GM12874 (cell line): ENCODE results near the gene ATXN10.

ENCODE experiments used
- TF ChIP-seq, protein P1 (sequence below): IDR thresholded peaks from 2 replicates; pipeline ENCODE4 v1.5.1; 2011; ENCODE audit warnings: low read depth, mild to moderate bottlenecking, control low read depth, low read length, moderate library complexity; ENCODE audit not compliant: insufficient read depth

ATXN10 gene

DNA sequence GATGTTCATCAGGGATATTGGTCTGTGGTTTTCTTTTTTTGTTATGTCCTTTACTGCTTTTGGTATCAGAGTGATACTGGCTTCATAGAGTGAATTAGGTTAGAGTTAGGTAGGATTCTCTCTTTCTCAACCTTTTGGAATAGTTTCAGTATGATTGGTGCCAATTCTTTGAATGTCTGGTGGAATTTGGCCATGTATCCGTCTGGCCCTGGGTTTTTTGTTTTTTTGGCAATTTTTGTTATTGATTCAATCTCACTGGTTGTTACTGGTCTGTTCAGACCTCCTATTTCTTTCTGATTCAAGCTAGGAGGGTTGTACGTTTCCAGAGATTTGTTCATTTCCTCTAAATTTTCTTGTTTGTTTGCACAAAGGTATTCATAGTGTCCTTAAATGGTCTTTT lies 54.4 kb downstream of the ATXN10 start:
- TF ChIP-seq, protein P1, sequence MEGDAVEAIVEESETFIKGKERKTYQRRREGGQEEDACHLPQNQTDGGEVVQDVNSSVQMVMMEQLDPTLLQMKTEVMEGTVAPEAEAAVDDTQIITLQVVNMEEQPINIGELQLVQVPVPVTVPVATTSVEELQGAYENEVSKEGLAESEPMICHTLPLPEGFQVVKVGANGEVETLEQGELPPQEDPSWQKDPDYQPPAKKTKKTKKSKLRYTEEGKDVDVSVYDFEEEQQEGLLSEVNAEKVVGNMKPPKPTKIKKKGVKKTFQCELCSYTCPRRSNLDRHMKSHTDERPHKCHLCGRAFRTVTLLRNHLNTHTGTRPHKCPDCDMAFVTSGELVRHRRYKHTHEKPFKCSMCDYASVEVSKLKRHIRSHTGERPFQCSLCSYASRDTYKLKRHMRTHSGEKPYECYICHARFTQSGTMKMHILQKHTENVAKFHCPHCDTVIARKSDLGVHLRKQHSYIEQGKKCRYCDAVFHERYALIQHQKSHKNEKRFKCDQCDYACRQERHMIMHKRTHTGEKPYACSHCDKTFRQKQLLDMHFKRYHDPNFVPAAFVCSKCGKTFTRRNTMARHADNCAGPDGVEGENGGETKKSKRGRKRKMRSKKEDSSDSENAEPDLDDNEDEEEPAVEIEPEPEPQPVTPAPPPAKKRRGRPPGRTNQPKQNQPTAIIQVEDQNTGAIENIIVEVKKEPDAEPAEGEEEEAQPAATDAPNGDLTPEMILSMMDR: no peak

DNA sequence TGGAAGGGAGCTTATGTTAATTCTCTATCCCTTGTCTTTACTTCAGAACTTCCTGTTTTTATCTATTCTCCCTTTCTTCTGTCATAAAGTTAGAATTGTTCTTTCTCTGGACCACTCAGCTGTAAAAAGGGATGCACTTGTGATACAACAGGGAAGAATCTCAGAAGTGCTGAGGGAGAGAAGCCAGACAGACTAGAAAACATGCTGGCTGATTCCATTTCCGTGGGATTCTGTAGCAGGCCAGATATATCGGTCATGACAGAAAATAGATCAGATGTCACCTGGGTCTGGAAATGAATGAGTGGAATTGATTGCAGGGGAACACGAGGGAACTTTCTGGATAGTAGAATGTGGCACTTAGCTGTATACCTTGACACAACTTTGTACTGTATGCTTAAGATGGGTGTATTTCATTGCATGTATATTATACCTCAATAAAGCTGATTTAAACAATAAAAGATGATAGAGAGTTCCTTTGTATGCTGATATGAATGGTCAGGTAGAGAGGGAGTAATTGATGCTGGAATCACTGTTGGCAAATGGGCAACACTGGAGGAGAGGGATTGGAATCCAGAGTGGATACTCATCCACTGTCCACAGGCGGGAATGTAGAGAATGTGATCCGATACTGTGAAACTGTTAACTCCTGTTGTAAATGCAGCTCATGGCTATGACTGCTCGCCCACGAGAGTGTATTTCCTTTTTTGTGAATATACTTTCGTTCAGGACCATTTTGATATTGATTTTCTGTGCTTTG lies 59.6 kb downstream of the ATXN10 start:
- TF ChIP-seq, protein P1: no peak

DNA sequence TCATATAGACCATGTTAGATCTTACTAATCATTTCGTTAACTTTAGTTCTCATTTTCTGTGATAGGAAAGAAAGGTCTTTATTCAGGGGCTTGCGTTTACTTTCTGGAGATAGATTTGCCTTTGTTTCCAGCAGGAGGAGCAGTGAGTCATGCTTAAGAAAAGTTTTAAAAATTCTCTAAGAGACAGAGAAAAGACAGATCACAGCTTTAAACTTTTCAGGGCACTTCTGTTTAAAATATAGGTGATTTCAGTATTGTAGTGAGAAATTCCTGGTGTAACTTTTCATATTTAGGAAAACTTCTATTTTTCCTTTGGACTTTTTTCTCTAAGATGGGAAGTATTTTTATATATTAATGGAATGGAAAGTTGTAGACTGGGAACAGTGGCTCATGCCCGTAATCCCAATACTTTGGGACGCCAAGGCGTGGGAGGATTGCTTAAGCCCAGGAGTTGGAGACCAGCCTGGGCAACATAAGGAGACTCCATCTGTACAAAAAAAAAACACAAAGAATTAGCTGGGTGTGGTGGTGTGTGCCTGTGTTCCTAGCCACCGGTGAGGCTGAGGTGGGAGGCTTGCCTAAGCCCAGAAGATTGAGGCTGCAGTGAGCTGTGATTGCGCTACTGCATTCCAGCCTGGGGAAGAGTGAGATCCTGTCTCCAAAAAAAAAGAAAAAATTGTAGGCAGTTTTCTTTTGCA lies 60.3 kb downstream of the ATXN10 start:
- TF ChIP-seq, protein P1: no peak

DNA sequence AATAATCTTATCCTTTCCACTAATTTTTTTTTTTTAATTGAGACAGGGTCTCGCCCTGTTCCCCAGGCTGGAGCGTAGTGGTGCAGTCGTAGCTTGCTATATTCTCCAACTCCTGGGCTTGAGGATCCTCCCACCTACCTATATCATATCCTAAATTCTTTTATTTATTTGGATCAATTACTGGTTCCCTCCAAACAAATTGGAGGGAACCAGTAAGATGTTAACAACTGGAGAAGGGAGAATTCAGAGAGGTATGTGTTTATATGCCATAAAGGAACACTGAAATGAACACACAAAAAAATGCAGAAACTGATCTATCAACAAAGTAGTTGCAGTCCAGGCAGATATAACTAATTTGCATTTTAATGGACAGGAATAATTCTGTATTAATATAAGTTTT lies 63.6 kb downstream of the ATXN10 start:
- TF ChIP-seq, protein P1: no peak

DNA sequence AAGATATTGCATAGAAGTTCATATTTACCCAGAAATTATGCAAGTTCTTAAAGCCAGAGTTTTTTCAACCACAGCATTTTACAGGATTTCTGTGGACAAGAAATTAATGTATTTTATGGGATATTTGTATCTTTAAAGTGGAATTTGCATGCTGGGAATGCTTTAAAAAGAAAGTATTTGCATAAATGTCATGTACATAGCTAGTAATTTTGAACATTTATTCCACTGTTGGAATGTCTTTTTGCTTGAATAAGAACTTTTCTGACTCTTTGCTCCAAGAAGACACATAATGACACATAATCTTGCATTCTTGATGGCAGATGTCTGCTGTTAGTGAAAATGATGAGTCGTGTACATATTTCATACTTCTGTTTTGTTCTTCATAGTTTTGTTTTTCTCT lies 66.6 kb downstream of the ATXN10 start:
- TF ChIP-seq, protein P1: no peak

DNA sequence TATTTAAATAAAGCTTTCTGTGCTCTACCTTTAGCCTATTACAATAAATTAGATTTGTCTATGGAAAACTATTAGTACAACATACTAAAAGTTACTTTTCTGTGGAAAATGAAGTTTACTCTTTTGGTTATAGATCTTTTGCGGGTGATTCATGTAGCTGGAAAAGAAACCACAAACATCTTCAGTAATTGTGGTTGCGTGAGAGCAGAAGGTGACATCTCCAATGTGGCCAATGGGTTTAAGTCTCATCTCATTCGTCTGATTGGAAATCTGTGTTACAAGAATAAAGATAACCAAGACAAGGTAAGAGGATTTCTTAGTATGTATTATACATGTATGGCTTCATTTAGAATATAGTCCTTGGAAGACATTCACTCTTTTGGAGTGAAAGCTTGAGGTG lies 68.6 kb downstream of the ATXN10 start:
- TF ChIP-seq, protein P1: no peak

DNA sequence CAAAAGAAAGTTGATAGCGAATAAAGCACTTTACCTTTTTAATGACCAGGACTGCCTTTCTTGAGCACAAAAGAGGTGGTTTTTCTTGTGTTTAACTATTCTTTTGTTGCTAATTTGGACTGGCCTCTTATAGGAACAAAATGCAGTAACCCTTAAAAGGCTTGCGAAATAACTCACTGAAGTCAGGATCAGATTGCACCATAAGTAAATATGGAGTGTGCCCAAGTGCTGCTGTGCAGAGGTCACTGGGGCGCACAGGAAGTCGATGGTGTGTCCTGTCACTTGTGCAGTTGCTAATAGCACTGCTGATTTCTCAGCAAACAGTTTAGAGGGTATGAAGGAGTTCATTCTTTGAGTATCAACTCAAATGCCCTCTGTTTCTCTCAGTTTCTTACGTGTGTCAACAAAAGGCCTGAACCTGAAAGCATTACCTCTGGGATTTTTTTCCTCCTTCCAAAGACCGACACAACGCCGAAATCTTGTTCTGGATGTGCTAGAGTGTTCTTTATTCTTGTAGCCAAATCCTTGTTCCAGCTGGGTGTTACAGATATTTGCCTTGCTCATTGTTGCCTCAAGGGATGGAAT lies 71.3 kb downstream of the ATXN10 start:
- TF ChIP-seq, protein P1: no peak
